ENCODE results near the gene ATOX1.

GRCh38 chr5:151734064-151734408 lies 24.4 kb downstream of the ATOX1 start:
- TF ChIP-seq EZH2 (IDR thresholded peaks at IDR 0.05; ENCODE audit: low read depth, unreplicated experiment) (no peak), CTCF (conservative IDR thresholded peaks at IDR 0.05; ENCODE audit: low read depth in 2 of 2) (no peak), REST (IDR thresholded peaks at IDR 0.05; ENCODE audit: unreplicated experiment) (no peak), CREB1 (CRISPR knock-in tag; IDR thresholded peaks at IDR 0.05; ENCODE audit: low read depth) (no peak), POLR2AphosphoS5 (IDR thresholded peaks at IDR 0.05; ENCODE audit: low read depth) (no peak), EZH2phosphoT487 (IDR thresholded peaks at IDR 0.05; ENCODE audit: unreplicated experiment) (no peak), STAT1 (IDR thresholded peaks at IDR 0.05; ENCODE audit: unreplicated experiment) (no peak), ZNF331 (CRISPR knock-in tag; IDR thresholded peaks at IDR 0.05; ENCODE audit: low read depth) (no peak), ZNF462 (CRISPR knock-in tag; IDR thresholded peaks at IDR 0.05) (no peak), JUNB (IDR thresholded peaks at IDR 0.05; ENCODE audit: unreplicated experiment) (no peak), ZNF114 (CRISPR knock-in tag; IDR thresholded peaks at IDR 0.05) (no peak), NANOG (IDR thresholded peaks at IDR 0.05; ENCODE audit: borderline replicate concordance) (no peak), ETS1 (IDR thresholded peaks at IDR 0.05) (no peak)

All from GM23338 (cell line).